PC-3 (cell line): Measurements from ENCODE around the gene CCNG2. TPM values are rescaled to one million over a fixed set of nuclear protein-coding genes. Genes with fewer than 3 reads are reported as not detected.

Experiments
- ATAC-seq: fragments of 200-7000 bp; cut with Tn5 transposase; 2 replicates; pipeline ENCODE4 v1.9.1; 2020; ENCODE audit warnings: mild to moderate bottlenecking, moderate library complexity
- BruUV-seq: library from RNA; stranded (reverse); fragments of 400-500 nt; replicated peaks from 2 replicates; lab custom pipeline; 2021; lab: Mats Ljungman, UMichigan
- CTCF ChIA-PET: fragments of 300-600 bp; sonication (Branson Sonifier 250); formaldehyde crosslinking; loops from one replicate; lab custom pipeline; 2022; ENCODE audit warnings: antibody characterized with exemption; lab: Charles Lee
- POLR2A ChIA-PET: fragments of 300-600 bp; sonication (Branson Sonifier 250); formaldehyde crosslinking; loops from one replicate; lab custom pipeline; 2022; ENCODE audit warnings: antibody characterized with exemption; ENCODE audit not compliant: unreplicated experiment; lab: Charles Lee
- DNase-seq: peaks from one replicate; pipeline ENCODE4 v3.0.0-alpha.2; 2015
- H2AFZ ChIP-seq: fragments of 300-600 bp; sonication (generic); 2 replicates; pipeline ENCODE4 v1.6.0; 2016; ENCODE audit warnings: antibody characterized with exemption, low read length
- H3F3A ChIP-seq: fragments of 300-600 bp; sonication (generic); one replicate; pipeline ENCODE4 v1.6.0; 2017; ENCODE audit warnings: antibody characterized with exemption, low read length, control low read depth, mild to moderate bottlenecking; ENCODE audit not compliant: unreplicated experiment
- H3K27ac ChIP-seq: fragments of 300-600 bp; sonication (generic); 2 replicates; pipeline ENCODE4 v1.5.1; 2016; ENCODE audit warnings: mild to moderate bottlenecking, low read length
- H3K27me3 ChIP-seq: fragments of 300-600 bp; sonication (generic); 2 replicates; pipeline ENCODE4 v1.6.1; 2016; ENCODE audit warnings: low read length, mixed read lengths
- H3K36me3 ChIP-seq: fragments of 300-600 bp; sonication (generic); 2 replicates; pipeline ENCODE4 v1.6.1; 2016; ENCODE audit warnings: low read depth, mixed run types, low read length, mixed read lengths
- H3K4me1 ChIP-seq: fragments of 300-600 bp; sonication (generic); 2 replicates; pipeline ENCODE4 v1.5.1; 2016; ENCODE audit warnings: low read length; ENCODE audit not compliant: insufficient read depth
- H3K4me2 ChIP-seq: fragments of 300-600 bp; sonication (generic); 2 replicates; pipeline ENCODE4 v1.6.0; 2016; ENCODE audit warnings: low read length
- H3K4me3 ChIP-seq: fragments of 300-600 bp; sonication (generic); 2 replicates; pipeline ENCODE4 v1.5.1; 2016; ENCODE audit warnings: mild to moderate bottlenecking, low read length, mixed read lengths
- H3K79me2 ChIP-seq: fragments of 300-600 bp; sonication (generic); 2 replicates; pipeline ENCODE4 v1.6.1; 2017; ENCODE audit warnings: low read length, mixed read lengths
- H3K9ac ChIP-seq: fragments of 300-600 bp; sonication (generic); 2 replicates; pipeline ENCODE4 v1.6.0; 2016; ENCODE audit warnings: mild to moderate bottlenecking, low read length
- H3K9me2 ChIP-seq: fragments of 300-600 bp; sonication (generic); replicated peaks from 2 replicates; pipeline ENCODE4 v1.6.1; 2016; ENCODE audit warnings: mixed run types, low read length, mixed read lengths
- H3K9me3 ChIP-seq: fragments of 300-600 bp; sonication (generic); 2 replicates; pipeline ENCODE4 v1.6.1; 2016; ENCODE audit warnings: low read length, mixed read lengths
- H4K20me1 ChIP-seq: fragments of 300-600 bp; sonication (generic); 2 replicates; pipeline ENCODE4 v1.6.1; 2016; ENCODE audit warnings: low read length, mixed read lengths
- EZH2 ChIP-seq: fragments of 300-600 bp; sonication (generic); IDR thresholded peaks from one replicate; pipeline ENCODE4 v1.6.1; 2017; ENCODE audit warnings: antibody characterized with exemption, mild to moderate bottlenecking, low read length; ENCODE audit not compliant: unreplicated experiment
- EZH2phosphoT487 ChIP-seq: fragments of 300-600 bp; sonication (generic); IDR thresholded peaks from 2 replicates; pipeline ENCODE4 v1.6.1; 2018; ENCODE audit warnings: mild to moderate bottlenecking, antibody characterized with exemption, low read length, borderline replicate concordance
- intact Hi-C: fragments of 100-400 bp; cut with micrococcal nuclease; formaldehyde crosslinking; loops from 2 replicates; pipeline ENCODE4 v1.9.0; 2023
- total RNA-seq: library from RNA; depleted of rRNA; stranded (reverse); fragments of >200 nt; gene quantifications from 2 replicates; pipeline ENCODE4 v1.2.3, GENCODE V29; 2014
- TF ChIP-seq, protein P1 (sequence below): fragments of 300-600 bp; sonication (generic); conservative IDR thresholded peaks from 2 replicates; pipeline ENCODE4 v1.5.1; 2017; ENCODE audit warnings: antibody characterized with exemption, low read depth, mild to moderate bottlenecking, low read length

The CCNG2 gene
- total RNA-seq, 1 experiment from 2014 or later: 8.0 TPM

DNA sequence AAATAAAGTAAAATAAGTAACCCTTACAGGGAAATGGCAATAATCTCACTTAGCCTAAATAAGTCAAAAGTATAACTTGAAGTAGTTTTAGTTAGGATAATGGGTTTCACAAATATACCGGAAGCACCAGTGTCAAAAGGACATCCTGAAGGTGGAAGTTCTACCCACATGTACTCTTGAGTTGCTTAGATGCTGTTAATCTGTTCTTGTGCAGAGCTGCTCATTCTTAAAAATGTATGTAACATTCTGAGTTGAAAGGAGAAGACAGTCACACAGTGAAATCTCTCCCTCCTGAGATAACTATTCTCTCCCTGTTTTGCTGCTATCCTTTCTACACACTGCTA lies 11.2 kb upstream of the CCNG2 start:
- Histone ChIP-seq H3K79me2 (no peaks in the 10 kb centered on the region), H3K4me3 (peak overlapping the region; percentile 50; the same call in 1 of the 2 replicates), H3K36me3 (no peaks in the 10 kb centered on the region), H3F3A (peaks cover 7% of the 10 kb centered on the region), H3K27me3 (no peaks in the 10 kb centered on the region), H4K20me1 (no peaks in the 10 kb centered on the region), H3K9me2 (no peaks in the 10 kb centered on the region), H3K4me2 (peak overlapping the region; percentile 74), H2AFZ (peak overlapping the region; percentile 62), H3K4me1 (peaks cover 42% of the 10 kb centered on the region), H3K9me3 (no peaks in the 10 kb centered on the region), H3K27ac (peak overlapping the region; percentile 96), H3K9ac (peak overlapping the region; percentile 56)
- ChIA-PET POLR2A (interaction anchor here (0.6 to 0.9 kb wide), 2 partner anchors 12 to 423 kb away, joined by 3 to 5 read pairs; no protein-coding TSS in a partner anchor), CTCF (no interaction called here)
- DNase-seq (no peak), ATAC-seq (no peak)
- BruUV-seq: TSS peak; percentile 37
- TF ChIP-seq EZH2 (no peak), EZH2phosphoT487 (no peak)
- TF ChIP-seq, protein P1, sequence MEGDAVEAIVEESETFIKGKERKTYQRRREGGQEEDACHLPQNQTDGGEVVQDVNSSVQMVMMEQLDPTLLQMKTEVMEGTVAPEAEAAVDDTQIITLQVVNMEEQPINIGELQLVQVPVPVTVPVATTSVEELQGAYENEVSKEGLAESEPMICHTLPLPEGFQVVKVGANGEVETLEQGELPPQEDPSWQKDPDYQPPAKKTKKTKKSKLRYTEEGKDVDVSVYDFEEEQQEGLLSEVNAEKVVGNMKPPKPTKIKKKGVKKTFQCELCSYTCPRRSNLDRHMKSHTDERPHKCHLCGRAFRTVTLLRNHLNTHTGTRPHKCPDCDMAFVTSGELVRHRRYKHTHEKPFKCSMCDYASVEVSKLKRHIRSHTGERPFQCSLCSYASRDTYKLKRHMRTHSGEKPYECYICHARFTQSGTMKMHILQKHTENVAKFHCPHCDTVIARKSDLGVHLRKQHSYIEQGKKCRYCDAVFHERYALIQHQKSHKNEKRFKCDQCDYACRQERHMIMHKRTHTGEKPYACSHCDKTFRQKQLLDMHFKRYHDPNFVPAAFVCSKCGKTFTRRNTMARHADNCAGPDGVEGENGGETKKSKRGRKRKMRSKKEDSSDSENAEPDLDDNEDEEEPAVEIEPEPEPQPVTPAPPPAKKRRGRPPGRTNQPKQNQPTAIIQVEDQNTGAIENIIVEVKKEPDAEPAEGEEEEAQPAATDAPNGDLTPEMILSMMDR: no peak
- intact Hi-C loops: loop anchor here (1.0 kb wide), 1 partner anchor 70 kb away; no protein-coding TSS in a partner anchor

DNA sequence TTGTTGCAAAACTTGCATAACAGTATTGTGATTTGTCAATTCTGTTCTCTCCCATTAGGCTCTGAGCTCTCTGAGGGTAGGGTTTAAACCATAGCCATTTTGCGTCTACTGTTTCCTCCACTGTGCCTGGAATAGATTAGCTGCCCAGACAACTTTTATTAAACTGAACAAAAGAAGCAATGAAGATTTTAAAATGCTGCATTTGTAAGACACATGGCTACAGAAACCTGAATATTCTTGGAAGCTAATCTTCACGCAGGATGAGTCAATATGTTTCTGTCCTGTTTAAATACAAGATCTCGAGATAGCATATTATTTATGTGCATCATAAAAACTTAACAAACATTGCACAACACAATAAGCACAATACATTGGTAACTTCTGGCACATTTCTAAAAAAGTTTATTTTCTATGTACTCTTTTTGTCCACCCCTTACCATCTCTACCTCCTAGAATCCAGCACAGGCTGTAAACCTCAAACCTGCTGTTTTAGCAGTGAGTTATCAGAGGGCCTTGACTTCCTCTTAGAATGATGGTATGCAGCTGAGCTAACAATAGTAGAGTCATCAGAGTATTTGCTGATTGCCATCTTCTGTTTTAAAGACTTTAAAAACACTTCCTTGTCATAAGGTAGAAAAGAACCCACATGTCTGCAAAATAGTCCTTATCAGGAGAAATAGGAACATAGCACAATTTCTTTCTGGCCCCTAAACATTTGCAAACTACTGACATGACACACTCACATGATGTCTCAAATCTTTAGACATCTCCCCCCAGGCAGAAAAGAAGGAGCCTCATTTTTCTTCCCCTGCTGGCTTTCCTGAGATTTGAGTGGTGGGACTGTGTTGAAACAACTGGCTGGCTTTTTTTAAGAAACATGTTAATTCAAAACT lies 10.6 kb upstream of the CCNG2 start:
- DNase-seq: peak; percentile 77
- CTCF ChIA-PET: no interaction called here
- POLR2A ChIA-PET: interaction anchor here (0.5 to 1.0 kb wide), 4 partner anchors 12 to 424 kb away, joined by 3 to 5 read pairs (median 4); no protein-coding TSS in a partner anchor

More for the DNA sequence above, 10.6 kb upstream of the CCNG2 start:
- H3K27ac ChIP-seq: peak overlapping the region; percentile 96
- TF ChIP-seq EZH2 (no peak), EZH2phosphoT487 (no peak)
- TF ChIP-seq, protein P1: no peak
- peak overlapping the region; percentile 50; the same call in 1 of the 2 replicates for H3K4me3 ChIP-seq
- no peaks in the 10 kb centered on the region for H3K79me2 ChIP-seq
- H3F3A ChIP-seq: peaks cover 7% of the 10 kb centered on the region
- no peaks in the 10 kb centered on the region for H3K9me3 ChIP-seq
- no peaks in the 10 kb centered on the region for H4K20me1 ChIP-seq
- no peaks in the 10 kb centered on the region for H3K9me2 ChIP-seq
- peak overlapping the region; percentile 62 for H2AFZ ChIP-seq
- no peaks in the 10 kb centered on the region for H3K36me3 ChIP-seq
- peaks cover 49% of the 10 kb centered on the region for H3K4me1 ChIP-seq
- TSS peak; percentile 32 for BruUV-seq
- H3K4me2 ChIP-seq: peak overlapping the region; percentile 74
- H3K27me3 ChIP-seq: no peaks in the 10 kb centered on the region
- intact Hi-C loops: loop anchor here (1.0 kb wide), 1 partner anchor 70 kb away; no protein-coding TSS in a partner anchor
- peak; percentile 89 for ATAC-seq
- peak overlapping the region; percentile 56 for H3K9ac ChIP-seq
